Measurements from ENCODE around the gene SLC22A23.

GRCh38 chr6:3418496-3419060 lies 38.3 kb downstream of the SLC22A23 start:
- no peak for TF ChIP-seq POLR2AphosphoS5 (IDR thresholded peaks at IDR 0.05)
- TF ChIP-seq, protein P1, sequence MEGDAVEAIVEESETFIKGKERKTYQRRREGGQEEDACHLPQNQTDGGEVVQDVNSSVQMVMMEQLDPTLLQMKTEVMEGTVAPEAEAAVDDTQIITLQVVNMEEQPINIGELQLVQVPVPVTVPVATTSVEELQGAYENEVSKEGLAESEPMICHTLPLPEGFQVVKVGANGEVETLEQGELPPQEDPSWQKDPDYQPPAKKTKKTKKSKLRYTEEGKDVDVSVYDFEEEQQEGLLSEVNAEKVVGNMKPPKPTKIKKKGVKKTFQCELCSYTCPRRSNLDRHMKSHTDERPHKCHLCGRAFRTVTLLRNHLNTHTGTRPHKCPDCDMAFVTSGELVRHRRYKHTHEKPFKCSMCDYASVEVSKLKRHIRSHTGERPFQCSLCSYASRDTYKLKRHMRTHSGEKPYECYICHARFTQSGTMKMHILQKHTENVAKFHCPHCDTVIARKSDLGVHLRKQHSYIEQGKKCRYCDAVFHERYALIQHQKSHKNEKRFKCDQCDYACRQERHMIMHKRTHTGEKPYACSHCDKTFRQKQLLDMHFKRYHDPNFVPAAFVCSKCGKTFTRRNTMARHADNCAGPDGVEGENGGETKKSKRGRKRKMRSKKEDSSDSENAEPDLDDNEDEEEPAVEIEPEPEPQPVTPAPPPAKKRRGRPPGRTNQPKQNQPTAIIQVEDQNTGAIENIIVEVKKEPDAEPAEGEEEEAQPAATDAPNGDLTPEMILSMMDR (IDR thresholded peaks at IDR 0.05): no peak

Data from esophagus muscularis mucosa (tissue), 3 donors.